GM12874 (cell line): ENCODE results near the gene ALDH1L1.
A peak's percentile ranks its signal among the peaks of the same experiment; 100 is the strongest.

Experiments used
- CTCF ChIP-seq: IDR thresholded peaks from 2 replicates; pipeline ENCODE4 v1.5.1; 2011; ENCODE audit warnings: low read depth, mild to moderate bottlenecking, control low read depth, low read length, moderate library complexity; ENCODE audit not compliant: insufficient read depth

Gene ALDH1L1

GRCh38 chr3:126116526-126116925 lies 63.9 kb downstream of the ALDH1L1 start:
- TF ChIP-seq CTCF, result no peak

- no peak for TF ChIP-seq CTCF
These were observed 65.7 kb downstream of the ALDH1L1 start for GRCh38 chr3:126114443-126115386.

- TF ChIP-seq CTCF, result peak; percentile 45; the same call in 1 of the 2 replicates
These were observed 66.5 kb downstream of the ALDH1L1 start for GRCh38 chr3:126113733-126114442.

GRCh38 chr3:126113238-126113555 lies 67.2 kb downstream of the ALDH1L1 start:
- no peak for TF ChIP-seq CTCF

- TF ChIP-seq CTCF, result no peak
These were observed 67.7 kb downstream of the ALDH1L1 start for GRCh38 chr3:126112531-126113237.

- TF ChIP-seq CTCF, result no peak
These were observed 68.6 kb downstream of the ALDH1L1 start for GRCh38 chr3:126111566-126112475.
